Stimulated activated CD4-positive, alpha-beta T cell treated with anti-CD3 and anti-CD28 coated beads, Interleukin-4, amount 100 ng/mL, for 24 hours (primary cell): ENCODE results near the gene ANKMY1.

Experiments used
- DNase-seq: peaks from one replicate; pipeline ENCODE4 v3.0.0-alpha.2; 2020

The ANKMY1 gene

GRCh38 chr2:240442891-240443715, 114.7 kb downstream of the ANKMY1 start:
- DNase-seq: no peak

DNA sequence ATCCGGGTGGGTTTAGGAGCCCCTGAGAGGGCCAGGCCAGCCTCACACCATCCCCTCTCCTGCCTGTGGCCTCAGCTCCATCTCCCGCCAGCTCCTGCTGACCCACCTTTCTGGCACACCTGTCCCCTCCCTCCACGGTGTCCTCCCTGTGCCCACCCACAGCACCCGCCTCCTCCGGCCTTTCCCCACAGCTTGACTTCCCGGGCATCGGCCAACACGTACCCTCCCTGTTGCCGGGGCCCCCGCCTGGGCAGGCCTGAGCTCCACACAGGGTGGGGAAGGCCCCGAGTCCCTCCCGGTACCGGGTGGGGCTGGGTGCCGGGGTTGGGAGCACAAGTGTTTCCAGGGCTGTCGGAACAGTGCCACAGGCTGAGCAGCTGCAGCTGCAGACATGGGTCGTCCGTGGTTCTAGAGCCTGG, 115.8 kb downstream of the ANKMY1 start:
- no peak for DNase-seq

- DNase-seq: no peak
Observed at GRCh38 chr2:240441326-240441992, 116.3 kb downstream of the ANKMY1 start.

DNA sequence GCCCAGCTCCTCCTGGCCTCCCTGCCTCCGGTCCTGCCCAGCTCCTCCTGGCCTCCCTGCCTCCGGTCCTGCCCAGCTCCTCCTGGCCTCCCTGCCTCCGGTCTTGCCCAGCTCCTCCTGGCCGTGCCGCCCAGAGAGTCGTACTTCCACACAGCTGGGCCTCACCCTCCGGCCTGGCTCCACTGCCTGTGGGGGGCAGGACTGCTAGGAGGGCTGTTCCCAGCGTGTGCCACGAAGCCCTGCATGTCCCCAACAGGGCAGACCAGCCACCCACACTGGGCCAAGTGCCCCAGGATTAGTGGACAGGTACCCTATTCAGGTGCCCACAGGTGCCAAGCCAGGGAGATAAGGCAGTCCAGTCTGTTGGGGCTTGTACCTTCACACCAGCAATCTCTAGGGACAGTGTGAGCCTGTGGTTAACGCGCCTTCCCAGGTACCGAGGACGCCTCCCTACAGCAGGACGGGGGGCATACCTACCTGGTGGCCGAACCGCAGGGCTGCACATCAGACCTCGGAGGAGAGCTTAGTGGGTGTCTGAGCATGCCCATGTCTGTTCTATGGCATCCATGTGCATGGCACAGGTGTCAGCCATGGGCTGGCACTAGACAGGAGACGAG, 117.0 kb downstream of the ANKMY1 start:
- DNase-seq: no peak

DNA sequence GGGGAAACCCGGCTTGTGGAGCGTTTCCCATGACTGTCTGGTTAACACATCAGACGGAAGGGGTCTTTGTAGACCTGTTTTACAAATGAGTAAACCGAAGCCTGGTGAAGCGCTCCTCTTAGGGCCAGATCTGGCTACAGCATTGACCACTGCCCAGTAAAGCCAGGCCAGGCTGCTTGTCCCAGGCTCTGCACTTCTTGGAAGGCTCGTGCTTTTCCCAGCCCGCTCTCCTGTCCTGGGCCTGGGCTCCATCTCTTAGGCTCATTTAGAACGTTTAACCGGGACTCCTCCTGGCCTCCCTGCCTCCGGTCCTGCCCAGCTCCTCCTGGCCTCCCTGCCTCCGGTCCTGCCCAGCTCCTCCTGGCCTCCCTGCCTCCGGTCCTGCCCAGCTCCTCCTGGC, 117.5 kb downstream of the ANKMY1 start:
- DNase-seq: no peak

GRCh38 chr2:240439698-240440151, 118.1 kb downstream of the ANKMY1 start:
- no peak for DNase-seq

DNA sequence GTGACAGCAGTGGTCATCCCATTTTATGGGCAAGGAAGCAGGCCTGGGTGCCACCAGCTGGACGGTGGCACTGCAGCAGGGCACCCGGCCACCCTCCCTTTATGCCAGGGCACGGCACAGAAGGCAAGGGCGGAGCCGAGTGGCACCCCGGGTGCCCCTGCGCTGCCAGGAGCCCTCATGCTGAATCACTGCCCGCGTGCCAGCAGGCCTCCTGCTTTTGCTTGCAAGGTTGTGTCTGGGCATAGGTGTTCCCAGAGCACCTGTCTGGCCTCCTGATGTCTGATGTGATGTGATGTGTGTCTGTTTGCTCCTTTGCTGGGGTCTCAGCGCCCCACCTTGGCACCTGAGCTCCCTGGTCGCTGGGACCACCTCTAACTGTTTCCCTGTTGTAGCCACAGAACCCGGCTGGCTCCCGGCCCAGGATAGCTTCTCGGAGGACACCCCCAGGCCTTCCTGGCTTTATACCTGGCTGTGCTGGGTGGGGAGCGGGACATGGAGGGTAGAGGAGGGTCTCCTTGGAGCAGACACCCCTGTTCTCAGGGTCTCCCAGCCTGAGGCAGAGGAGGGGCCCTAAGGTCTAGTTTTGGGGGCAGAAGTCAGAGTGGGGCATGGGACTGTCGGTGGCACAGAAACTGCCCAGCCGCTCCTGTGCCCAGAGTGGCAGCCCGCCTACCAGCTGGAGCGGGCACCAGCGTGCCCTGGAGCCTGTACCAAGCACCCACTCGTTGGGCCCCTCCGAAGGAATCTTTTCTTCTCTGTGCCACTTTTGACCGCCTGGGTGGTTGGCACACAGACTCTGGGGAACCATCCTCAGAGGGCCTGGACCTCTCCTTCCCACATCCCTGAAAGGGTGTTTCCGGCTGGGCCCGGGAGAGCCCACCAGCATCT, 118.7 kb downstream of the ANKMY1 start:
- no peak for DNase-seq

GRCh38 chr2:240437861-240438809, 119.7 kb downstream of the ANKMY1 start:
- DNase-seq: peak; percentile 63

GRCh38 chr2:240437551-240437860, 120.3 kb downstream of the ANKMY1 start:
- DNase-seq: no peak

DNA sequence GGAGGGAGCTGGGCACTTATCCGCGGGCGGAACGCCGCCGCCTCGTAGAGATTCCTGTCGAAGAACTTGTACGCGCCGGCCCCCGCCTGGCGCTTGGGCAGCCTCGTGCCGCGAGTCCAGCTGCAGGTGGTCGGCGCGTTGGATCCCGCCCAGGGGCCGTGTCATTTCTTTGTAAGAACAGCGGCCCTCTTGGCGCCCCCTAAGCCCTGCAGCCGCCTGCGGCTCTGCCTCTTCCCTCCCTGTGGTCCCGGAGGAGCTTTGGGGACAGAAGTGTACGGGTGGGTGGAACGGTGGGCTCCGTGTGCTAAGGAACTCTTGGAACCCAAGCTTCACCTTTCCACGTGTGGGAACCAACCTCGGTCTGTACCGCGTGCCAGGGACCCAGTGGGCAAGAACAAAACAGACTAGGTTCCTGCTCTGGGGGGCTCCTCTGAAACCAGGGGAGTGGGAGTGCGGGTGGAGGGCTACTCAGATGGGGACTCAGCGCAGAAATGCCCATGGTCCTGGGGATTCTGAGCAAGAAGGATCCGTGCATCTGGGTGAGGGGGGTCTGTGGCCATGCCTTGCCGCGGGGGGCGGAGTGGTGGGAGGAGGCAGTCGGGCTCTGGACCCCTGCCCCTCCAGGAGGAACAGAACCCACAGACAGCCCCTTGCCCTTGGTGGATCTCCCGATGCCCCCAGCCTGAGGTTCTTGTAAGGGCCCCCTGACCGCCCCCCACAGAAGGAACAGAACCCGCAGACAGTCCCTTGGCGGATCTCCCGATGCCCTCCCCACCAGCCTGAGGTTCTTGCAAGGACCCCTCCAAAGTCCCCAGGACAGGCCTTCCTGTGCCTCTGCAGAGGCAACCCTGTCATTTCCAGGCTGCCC, 120.9 kb downstream of the ANKMY1 start:
- DNase-seq: no peak

DNA sequence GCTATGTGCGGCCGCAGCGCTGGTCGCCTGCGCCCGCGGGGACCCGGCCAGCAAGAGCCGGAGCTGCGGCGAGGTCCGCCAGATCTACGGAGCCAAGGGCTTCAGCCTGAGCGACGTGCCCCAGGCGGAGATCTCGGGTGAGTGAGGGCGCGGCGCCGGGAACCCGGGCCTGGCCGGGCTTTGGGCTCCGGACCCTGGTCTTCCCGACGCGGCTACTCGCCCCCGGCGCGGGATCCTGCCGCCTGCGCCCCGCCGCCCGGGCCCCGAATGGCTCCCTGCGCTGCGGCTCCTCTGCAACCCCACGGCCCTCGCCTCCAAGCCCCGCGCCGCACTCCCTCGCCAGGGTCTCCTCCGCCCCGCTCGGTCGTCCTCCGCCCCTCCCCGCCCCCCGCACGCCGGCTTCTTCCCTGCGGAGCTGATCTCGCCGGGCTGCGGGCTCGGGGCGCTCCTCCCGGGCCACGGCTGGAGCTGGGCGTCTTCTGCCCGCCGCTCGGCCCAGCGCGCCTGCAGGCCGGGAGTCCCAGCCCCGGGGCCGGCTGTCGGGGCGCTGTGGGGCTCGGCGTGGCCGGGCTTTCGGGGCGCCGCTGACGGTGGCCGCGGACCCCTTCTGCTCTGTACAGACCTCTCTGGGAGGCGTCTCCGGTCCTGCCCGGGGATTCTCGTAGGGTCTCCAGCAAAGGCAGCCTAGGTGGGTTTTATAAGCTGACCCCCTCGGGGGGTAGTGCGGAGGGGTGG, 121.7 kb downstream of the ANKMY1 start:
- DNase-seq: no peak

- DNase-seq: peak; percentile 32
Observed at GRCh38 chr2:240435457-240435947, 122.3 kb downstream of the ANKMY1 start, which contains the start of gene GPC1. Gene GPC1, plus strand, starts transcription at chr2:240435663. Its CDS starts 256 bp downstream, at chr2:240435919.

GRCh38 chr2:240434728-240435456, 122.9 kb downstream of the ANKMY1 start:
- peak; percentile 80 for DNase-seq

- peak; percentile 22 for DNase-seq
Observed at GRCh38 chr2:240433973-240434727, 123.6 kb downstream of the ANKMY1 start.

- DNase-seq: no peak
Observed at GRCh38 chr2:240432820-240433801, 124.7 kb downstream of the ANKMY1 start.

- DNase-seq: no peak
Observed at GRCh38 chr2:240432430-240432819, 125.4 kb downstream of the ANKMY1 start.
